ENCODE data around the gene OR6Y1. TPM values are rescaled to one million over a fixed set of nuclear protein-coding genes. Genes with fewer than 3 reads are reported as not detected.

The OR6Y1 gene
- total and polyA plus RNA-seq, 10 donors, result not detected

GRCh38 chr1:158520955-158521665 lies 33.1 kb downstream of the OR6Y1 start:
- no peak for DNase-seq
- peaks cover 0 to 3% (median 0%) of the 10 kb centered on the region in 8 donors for H3K9me3 ChIP-seq
- TF ChIP-seq POLR2AphosphoS5 (IDR thresholded peaks at IDR 0.05) (no peak), CTCF (IDR thresholded peaks at IDR 0.05 in 8 of 11, conservative IDR thresholded peaks at IDR 0.05 in 3 of 11) (no peak), POLR2A (IDR thresholded peaks at IDR 0.05) (no peak)
- H3K4me3 ChIP-seq, result no peak overlapping the region
- H3K36me3 ChIP-seq, result no peaks in the 10 kb centered on the region
- H3K27me3 ChIP-seq (replicated peaks in 1 of 7), result peaks cover 0 to 11% (median 0%) of the 10 kb centered on the region in 7 donors
- no peaks in the 10 kb centered on the region for H3K4me1 ChIP-seq
- no peak overlapping the region for H3K27ac ChIP-seq
- WGBS, 5 donors, result 72 to 91% (median 85%) methylated on average over 3 of the region's 3 CpGs
- intact Hi-C loops (cut with DNase I; ENCODE audit: low total_unique reads), result no loop called here

GRCh38 chr1:158520021-158520420 lies 34.2 kb downstream of the OR6Y1 start:
- H3K27me3 ChIP-seq (replicated peaks in 1 of 7), result peaks cover 0 to 11% (median 0%) of the 10 kb centered on the region in 7 donors
- H3K27ac ChIP-seq, result no peak overlapping the region
- 50 to 74% (median 59%) methylated on average over 1 of the region's 1 CpG for WGBS, 5 donors
- H3K36me3 ChIP-seq, result no peaks in the 10 kb centered on the region
- intact Hi-C loops (cut with DNase I; ENCODE audit: low total_unique reads), result no loop called here
- TF ChIP-seq POLR2A (IDR thresholded peaks at IDR 0.05), result no peak
- no peak for TF ChIP-seq POLR2AphosphoS5 (IDR thresholded peaks at IDR 0.05)
- TF ChIP-seq CTCF (IDR thresholded peaks at IDR 0.05 in 8 of 11, conservative IDR thresholded peaks at IDR 0.05 in 3 of 11), result no peak
- no peaks in the 10 kb centered on the region for H3K9me3 ChIP-seq
- no peaks in the 10 kb centered on the region for H3K4me1 ChIP-seq
- no peak overlapping the region for H3K4me3 ChIP-seq
- DNase-seq, result no peak

GRCh38 chr1:158516966-158517365 lies 37.2 kb downstream of the OR6Y1 start:
- intact Hi-C loops (cut with DNase I; ENCODE audit: low total_unique reads), result no loop called here
- H3K4me3 ChIP-seq, result no peak overlapping the region
- no peak for DNase-seq
- no peak overlapping the region for H3K27ac ChIP-seq
- H3K36me3 ChIP-seq, result no peaks in the 10 kb centered on the region
- H3K4me1 ChIP-seq, result no peaks in the 10 kb centered on the region
- H3K9me3 ChIP-seq, result no peaks in the 10 kb centered on the region
- TF ChIP-seq POLR2A (IDR thresholded peaks at IDR 0.05) (no peak), POLR2AphosphoS5 (IDR thresholded peaks at IDR 0.05) (no peak), CTCF (IDR thresholded peaks at IDR 0.05 in 8 of 11, conservative IDR thresholded peaks at IDR 0.05 in 3 of 11) (no peak)
- H3K27me3 ChIP-seq (replicated peaks in 1 of 7), result peaks cover 0 to 5% (median 0%) of the 10 kb centered on the region in 7 donors

- no peak overlapping the region for H3K27ac ChIP-seq
- TF ChIP-seq POLR2AphosphoS5 (IDR thresholded peaks at IDR 0.05), result no peak
- no peak for TF ChIP-seq CTCF (IDR thresholded peaks at IDR 0.05 in 8 of 11, conservative IDR thresholded peaks at IDR 0.05 in 3 of 11)
- TF ChIP-seq POLR2A (IDR thresholded peaks at IDR 0.05), result no peak
- no peaks in the 10 kb centered on the region for H3K9me3 ChIP-seq
- no peak for DNase-seq
- H3K4me1 ChIP-seq, result no peaks in the 10 kb centered on the region
- no peaks in the 10 kb centered on the region for H3K36me3 ChIP-seq
- WGBS, 5 donors, result 40 to 65% (median 55%) methylated on average over 4 of the region's 4 CpGs
- H3K4me3 ChIP-seq, result no peak overlapping the region
- intact Hi-C loops (cut with DNase I; ENCODE audit: low total_unique reads), result loop anchor here (5.0 kb wide), 1 partner anchor 488 kb away; no protein-coding TSS in a partner anchor
- H3K27me3 ChIP-seq (replicated peaks in 1 of 7), result peaks cover 0 to 5% (median 0%) of the 10 kb centered on the region in 7 donors
Measured at GRCh38 chr1:158509471-158510156, 44.6 kb downstream of the OR6Y1 start.
